ENCODE results near the gene COL27A1. TPM values are rescaled to one million over a fixed set of nuclear protein-coding genes. Genes with fewer than 3 reads are reported as not detected.

The COL27A1 gene
- total RNA-seq, 2 experiments from 2014 or later, result 8.4 to 9.7 TPM

DNA sequence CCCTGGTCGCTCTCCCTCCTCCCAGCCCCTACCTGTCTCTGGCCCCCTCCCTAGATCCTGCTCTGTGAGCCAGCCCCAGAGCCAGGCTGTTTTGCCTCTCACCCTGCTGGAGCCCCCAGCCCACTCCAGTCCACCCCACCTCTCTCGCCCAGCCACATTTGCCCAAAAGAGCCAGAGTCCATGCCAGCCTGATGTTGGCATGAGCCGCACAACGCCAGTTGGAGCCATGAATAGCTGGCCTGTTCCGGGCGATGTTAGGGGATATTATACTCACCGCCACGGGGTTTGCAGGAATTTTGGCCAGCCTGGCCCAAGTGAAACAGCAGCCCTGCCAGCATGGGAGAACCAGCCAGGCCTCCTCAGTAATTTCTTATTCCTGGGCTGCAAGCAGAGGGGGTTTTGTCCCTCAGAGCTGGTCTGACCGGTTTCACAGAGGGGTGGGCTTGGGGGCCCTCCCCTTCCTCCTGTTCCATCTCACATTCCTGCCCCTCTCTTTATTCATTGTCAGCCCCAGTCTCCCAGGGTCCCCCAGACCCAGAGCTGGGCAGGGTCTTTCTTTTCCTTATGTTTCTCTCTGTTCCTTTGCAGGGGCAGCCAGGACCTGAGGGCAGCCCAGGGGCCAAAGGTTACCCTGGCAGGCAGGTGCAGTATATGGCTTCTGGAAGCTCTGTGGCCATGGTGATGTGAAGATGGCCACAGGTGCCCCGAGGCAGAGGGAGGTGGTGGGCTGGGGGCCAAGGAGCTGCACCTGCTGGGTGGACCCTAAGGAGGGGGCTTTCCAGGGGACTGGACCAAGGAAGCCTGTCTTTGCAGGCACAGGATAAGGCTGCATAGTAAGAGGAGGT is 50.1 kb downstream of the COL27A1 start:
- CTCF ChIA-PET, result no interaction called here
- no peaks in the 10 kb centered on the region for H3K36me3 Mint-ChIP-seq (ENCODE audit: low read depth)

DNA sequence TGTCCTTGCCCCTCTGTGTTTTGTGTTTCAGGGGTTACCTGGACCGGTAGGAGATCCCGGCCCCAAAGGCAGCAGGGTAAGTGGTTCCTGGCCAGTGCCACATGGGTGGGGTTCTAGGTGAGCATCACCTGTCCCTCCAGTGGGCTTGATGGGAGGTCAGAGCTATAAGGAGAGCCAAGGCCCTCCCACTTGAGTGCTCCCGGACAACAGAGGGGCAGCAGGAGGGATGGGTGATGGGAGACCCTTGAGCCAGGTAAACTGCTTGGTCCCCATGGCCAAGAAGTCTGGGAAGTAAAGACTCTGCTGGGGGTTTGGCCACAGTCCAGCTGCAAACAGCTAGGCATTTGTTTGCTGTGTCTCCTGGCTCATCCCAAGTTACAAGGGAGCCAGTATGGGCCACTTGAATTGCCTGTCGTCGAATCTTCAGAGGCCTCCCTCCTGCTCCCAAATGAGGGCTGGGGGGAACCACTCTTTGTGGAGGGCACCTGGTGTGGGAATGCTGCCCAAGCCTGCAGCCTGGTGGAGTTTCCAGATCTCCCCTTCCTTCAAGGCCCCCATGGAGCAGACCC is 51.0 kb downstream of the COL27A1 start:
- no peaks in the 10 kb centered on the region for H3K4me1 Mint-ChIP-seq (ENCODE audit: low read depth)
- no peaks in the 10 kb centered on the region for H3K9me3 Mint-ChIP-seq
- no peak for ATAC-seq
- intact Hi-C loops (cut with micrococcal nuclease), result no loop called here
- no peaks in the 10 kb centered on the region for H3K27me3 Mint-ChIP-seq
- no peak overlapping the region for H3K4me3 Mint-ChIP-seq
- ChIA-PET CTCF (interaction anchor here (0.8 kb wide), 1 partner anchor 98 kb away, joined by 3 read pairs; no protein-coding TSS in a partner anchor), POLR2A (no interaction called here)
- DNase-seq, result no peak
- TF ChIP-seq, protein P1, sequence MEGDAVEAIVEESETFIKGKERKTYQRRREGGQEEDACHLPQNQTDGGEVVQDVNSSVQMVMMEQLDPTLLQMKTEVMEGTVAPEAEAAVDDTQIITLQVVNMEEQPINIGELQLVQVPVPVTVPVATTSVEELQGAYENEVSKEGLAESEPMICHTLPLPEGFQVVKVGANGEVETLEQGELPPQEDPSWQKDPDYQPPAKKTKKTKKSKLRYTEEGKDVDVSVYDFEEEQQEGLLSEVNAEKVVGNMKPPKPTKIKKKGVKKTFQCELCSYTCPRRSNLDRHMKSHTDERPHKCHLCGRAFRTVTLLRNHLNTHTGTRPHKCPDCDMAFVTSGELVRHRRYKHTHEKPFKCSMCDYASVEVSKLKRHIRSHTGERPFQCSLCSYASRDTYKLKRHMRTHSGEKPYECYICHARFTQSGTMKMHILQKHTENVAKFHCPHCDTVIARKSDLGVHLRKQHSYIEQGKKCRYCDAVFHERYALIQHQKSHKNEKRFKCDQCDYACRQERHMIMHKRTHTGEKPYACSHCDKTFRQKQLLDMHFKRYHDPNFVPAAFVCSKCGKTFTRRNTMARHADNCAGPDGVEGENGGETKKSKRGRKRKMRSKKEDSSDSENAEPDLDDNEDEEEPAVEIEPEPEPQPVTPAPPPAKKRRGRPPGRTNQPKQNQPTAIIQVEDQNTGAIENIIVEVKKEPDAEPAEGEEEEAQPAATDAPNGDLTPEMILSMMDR (IDR thresholded peaks at IDR 0.05), result no peak
- no peak overlapping the region for H3K27ac Mint-ChIP-seq
- H3K36me3 Mint-ChIP-seq (ENCODE audit: low read depth), result no peaks in the 10 kb centered on the region

More for the DNA sequence above, 50.1 kb downstream of the COL27A1 start:
- ATAC-seq (no peak), DNase-seq (no peak)
- intact Hi-C loops (cut with micrococcal nuclease), result no loop called here
- Mint-ChIP-seq H3K27me3 (no peaks in the 10 kb centered on the region), H3K9me3 (no peaks in the 10 kb centered on the region), H3K4me1 (ENCODE audit: low read depth) (no peaks in the 10 kb centered on the region), H3K4me3 (no peak overlapping the region), H3K27ac (no peak overlapping the region)
- POLR2A ChIA-PET, result no interaction called here
- TF ChIP-seq, protein P1 (IDR thresholded peaks at IDR 0.05), result no peak

DNA sequence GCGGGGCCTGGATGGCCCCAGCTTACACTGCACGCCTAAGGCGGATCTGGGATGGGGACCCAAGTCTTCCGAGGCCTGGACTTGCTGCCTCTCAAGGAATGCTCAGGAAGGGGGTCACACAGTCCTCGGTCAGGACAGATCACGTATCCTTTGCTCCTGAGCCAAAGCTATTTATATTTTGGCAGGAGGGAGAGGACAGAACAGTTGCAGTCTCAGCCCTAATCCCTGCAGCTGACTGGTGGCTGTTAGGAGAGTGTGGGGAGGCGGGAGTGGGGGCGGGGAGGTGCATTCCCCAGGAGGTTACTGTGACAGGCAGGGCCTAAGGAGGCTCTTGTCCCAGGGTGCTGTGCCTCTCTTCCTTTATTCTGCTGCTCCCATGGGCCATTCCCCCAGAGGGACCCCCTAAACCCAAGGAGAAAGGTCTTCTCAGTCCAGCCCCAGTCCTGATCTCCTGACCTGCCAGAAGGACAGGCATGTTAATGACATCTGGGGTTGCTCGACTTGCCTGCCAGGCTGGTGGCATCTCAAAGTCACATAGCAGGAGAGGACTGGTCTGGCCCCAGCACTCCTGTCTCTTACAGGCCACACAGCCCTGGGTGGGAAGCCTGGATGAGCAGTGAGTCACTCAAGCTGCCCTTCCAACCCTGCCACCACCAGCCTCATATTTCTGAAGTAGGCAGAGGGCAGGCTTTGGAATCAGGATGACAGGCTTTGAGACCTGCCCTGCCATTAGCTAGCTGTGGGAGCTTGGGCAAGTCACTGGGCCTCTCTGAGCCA is 51.9 kb downstream of the COL27A1 start:
- Mint-ChIP-seq H3K4me3 (no peak overlapping the region), H3K4me1 (ENCODE audit: low read depth) (no peaks in the 10 kb centered on the region), H3K9me3 (no peaks in the 10 kb centered on the region), H3K27me3 (no peaks in the 10 kb centered on the region), H3K36me3 (ENCODE audit: low read depth) (no peaks in the 10 kb centered on the region), H3K27ac (no peak overlapping the region)
- CTCF ChIA-PET, result interaction anchor here (0.8 kb wide), 1 partner anchor 99 kb away, joined by 3 read pairs; no protein-coding TSS in a partner anchor
- intact Hi-C loops (cut with micrococcal nuclease), result no loop called here
- no peak for ATAC-seq
- POLR2A ChIA-PET, result no interaction called here
- DNase-seq, result no peak
- TF ChIP-seq, protein P1 (IDR thresholded peaks at IDR 0.05), result no peak

DNA sequence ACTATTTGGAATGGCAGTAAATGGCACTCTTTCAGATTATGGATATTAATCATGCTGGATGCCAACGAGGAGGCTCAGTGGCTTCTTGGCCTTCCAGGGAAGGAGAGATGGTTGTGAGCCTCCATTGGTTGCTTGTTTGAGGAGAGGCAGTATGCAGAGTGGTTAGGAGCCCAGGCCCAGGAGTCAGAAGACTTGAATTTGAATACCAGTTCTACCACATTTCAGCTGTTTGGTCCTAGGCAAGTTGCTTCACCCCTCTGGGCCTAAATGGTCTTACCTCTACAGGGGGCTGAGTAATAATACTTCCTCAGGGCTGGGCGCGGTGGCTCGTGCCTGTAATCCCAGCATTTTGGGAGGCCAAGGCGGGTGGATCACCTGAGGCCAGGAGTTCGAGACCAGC is 52.5 kb downstream of the COL27A1 start:
- ChIA-PET CTCF (no interaction called here), POLR2A (no interaction called here)
- no peaks in the 10 kb centered on the region for H3K4me1 Mint-ChIP-seq (ENCODE audit: low read depth)
- ATAC-seq, result no peak
- no peak for DNase-seq
- intact Hi-C loops (cut with micrococcal nuclease), result no loop called here
- no peaks in the 10 kb centered on the region for H3K36me3 Mint-ChIP-seq (ENCODE audit: low read depth)
- no peak overlapping the region for H3K4me3 Mint-ChIP-seq
- H3K27me3 Mint-ChIP-seq, result no peaks in the 10 kb centered on the region
- TF ChIP-seq, protein P1 (IDR thresholded peaks at IDR 0.05), result no peak
- H3K9me3 Mint-ChIP-seq, result no peaks in the 10 kb centered on the region
- no peak overlapping the region for H3K27ac Mint-ChIP-seq
